Suprapubic skin (tissue), 4 donors: Measurements from ENCODE around the gene HINT1. TPM values are rescaled to one million over a fixed set of nuclear protein-coding genes. Genes with fewer than 3 reads are reported as not detected.
"Not testable (repeated sequence)": the region's sequence is repeated elsewhere in the genome, so short reads cannot be mapped to it uniquely, and the experiment has no call there.

ENCODE experiments used
- DNase-seq, 2 donors: peaks; one replicate each; pipeline ENCODE4 v3.0.0-alpha.2; 2019; ENCODE audit warnings: low spot score in 2 of 2
- H3K27ac ChIP-seq: fragments of 200-600 bp; sonication (generic); one replicate; pipeline ENCODE4 v1.5.1; 2019
- H3K27me3 ChIP-seq: fragments of 200-600 bp; sonication (generic); one replicate; pipeline ENCODE4 v1.5.1; 2019
- H3K36me3 ChIP-seq: fragments of 200-600 bp; sonication (generic); one replicate; pipeline ENCODE4 v1.5.1; 2019
- H3K4me1 ChIP-seq: fragments of 200-600 bp; sonication (generic); one replicate; pipeline ENCODE4 v1.5.1; 2019
- H3K4me3 ChIP-seq: fragments of 200-600 bp; sonication (generic); one replicate; pipeline ENCODE4 v1.5.1; 2019; ENCODE audit warnings: mild to moderate bottlenecking
- H3K9me3 ChIP-seq: fragments of 200-600 bp; sonication (generic); one replicate; pipeline ENCODE4 v1.5.1; 2019
- CTCF ChIP-seq, 2 donors: fragments of 200-600 bp in 1 of 2; fragments of 450-650 bp in 1 of 2; sonication (generic) in 1 of 2; IDR thresholded peaks; one replicate each; pipeline ENCODE4 v1.5.1; 2016 to 2019; ENCODE audit warnings: antibody characterized with exemption in 2 of 2, mild to moderate bottlenecking in 1 of 2, moderate library complexity in 1 of 2
- EP300 ChIP-seq: sonication (generic); formaldehyde crosslinking; IDR thresholded peaks from one replicate; pipeline ENCODE4 v1.6.1; 2017; ENCODE audit warnings: antibody characterized with exemption
- POLR2A ChIP-seq, 2 donors: fragments of 450-650 bp; IDR thresholded peaks; one replicate each; pipeline ENCODE4 v1.6.1; 2017; ENCODE audit warnings: antibody characterized with exemption in 2 of 2, mild to moderate bottlenecking in 2 of 2, moderate library complexity in 2 of 2
- POLR2AphosphoS5 ChIP-seq, 3 donors: sonication (generic); formaldehyde crosslinking; IDR thresholded peaks; one replicate each; pipeline ENCODE4 v1.6.1; 2017; ENCODE audit warnings: antibody characterized with exemption in 3 of 3
- WGBS: methylation state at CpG from one replicate; pipeline ENCODE4 v1.1.5; 2018; 5-methylcytosine and 5-hydroxymethylcytosine counted together
- total RNA-seq, 4 donors: library from RNA; depleted of rRNA; stranded (reverse); fragments of >200 nt; gene quantifications; one replicate each; pipeline ENCODE4 v1.1.0, GENCODE V29; 2016

The HINT1 gene
- total RNA-seq, 4 donors from 2014 or later, result 150 to 239 (median 206) TPM

GRCh38 chr5:131198625-131199024, 33.6 kb upstream of the HINT1 start:
- no peak for DNase-seq
- Histone ChIP-seq H3K27ac (no peak overlapping the region), H3K27me3 (no peaks in the 10 kb centered on the region), H3K9me3 (no peaks in the 10 kb centered on the region), H3K4me1 (no peaks in the 10 kb centered on the region), H3K4me3 (no peak overlapping the region), H3K36me3 (peaks cover 4% of the 10 kb centered on the region)
- TF ChIP-seq EP300 (no peak), POLR2A (IDR thresholded peaks at IDR 0.05) (no peak), CTCF (IDR thresholded peaks at IDR 0.05) (no peak), POLR2AphosphoS5 (IDR thresholded peaks at IDR 0.05) (no peak)
- WGBS, result 97% methylated on average over 5 of the region's 5 CpGs

GRCh38 chr5:131196331-131196730, 31.3 kb upstream of the HINT1 start:
- no peaks in the 10 kb centered on the region for H3K4me1 ChIP-seq
- no peak for TF ChIP-seq CTCF (IDR thresholded peaks at IDR 0.05)
- TF ChIP-seq EP300, result no peak
- no peak for TF ChIP-seq POLR2AphosphoS5 (IDR thresholded peaks at IDR 0.05)
- no peak for TF ChIP-seq POLR2A (IDR thresholded peaks at IDR 0.05)
- no peak overlapping the region for H3K4me3 ChIP-seq
- H3K27ac ChIP-seq, result no peak overlapping the region
- H3K36me3 ChIP-seq, result peaks cover 4% of the 10 kb centered on the region
- no peaks in the 10 kb centered on the region for H3K27me3 ChIP-seq
- 83% methylated on average over 4 of the region's 4 CpGs for WGBS
- no peaks in the 10 kb centered on the region for H3K9me3 ChIP-seq
- DNase-seq, result no peak

- Histone ChIP-seq H3K4me3 (no peak overlapping the region), H3K4me1 (no peaks in the 10 kb centered on the region), H3K27me3 (no peaks in the 10 kb centered on the region), H3K9me3 (no peaks in the 10 kb centered on the region), H3K36me3 (peaks cover 4% of the 10 kb centered on the region), H3K27ac (no peak overlapping the region)
- DNase-seq, result no peak
- TF ChIP-seq EP300 (no peak), POLR2A (IDR thresholded peaks at IDR 0.05) (no peak), CTCF (IDR thresholded peaks at IDR 0.05) (no peak), POLR2AphosphoS5 (IDR thresholded peaks at IDR 0.05) (no peak)
Observed at GRCh38 chr5:131195696-131196095, 30.6 kb upstream of the HINT1 start.

GRCh38 chr5:131194725-131195124, 29.7 kb upstream of the HINT1 start:
- peaks cover 4% of the 10 kb centered on the region for H3K36me3 ChIP-seq
- no peaks in the 10 kb centered on the region for H3K9me3 ChIP-seq
- WGBS, result 89% methylated on average over 5 of the region's 5 CpGs
- H3K27me3 ChIP-seq, result no peaks in the 10 kb centered on the region
- H3K4me1 ChIP-seq, result no peaks in the 10 kb centered on the region
- no peak overlapping the region for H3K4me3 ChIP-seq
- DNase-seq, result no peak
- no peak overlapping the region for H3K27ac ChIP-seq
- TF ChIP-seq POLR2A (IDR thresholded peaks at IDR 0.05), result no peak
- no peak for TF ChIP-seq CTCF (IDR thresholded peaks at IDR 0.05)
- no peak for TF ChIP-seq EP300
- no peak for TF ChIP-seq POLR2AphosphoS5 (IDR thresholded peaks at IDR 0.05)

- WGBS, result 90% methylated on average over 7 of the region's 7 CpGs
- not testable (repeated sequence) for H3K27ac ChIP-seq, H3K4me3 ChIP-seq, DNase-seq, H3K4me1 ChIP-seq, H3K36me3 ChIP-seq, H3K9me3 ChIP-seq, H3K27me3 ChIP-seq
Observed at GRCh38 chr5:131193897-131194296, 28.8 kb upstream of the HINT1 start.

- Histone ChIP-seq H3K27me3 (no peaks in the 10 kb centered on the region), H3K27ac (no peak overlapping the region), H3K4me1 (no peaks in the 10 kb centered on the region), H3K9me3 (no peaks in the 10 kb centered on the region), H3K36me3 (peaks cover 9% of the 10 kb centered on the region), H3K4me3 (no peak overlapping the region)
- TF ChIP-seq CTCF (IDR thresholded peaks at IDR 0.05), result no peak
- TF ChIP-seq POLR2AphosphoS5 (IDR thresholded peaks at IDR 0.05), result no peak
- no peak for TF ChIP-seq POLR2A (IDR thresholded peaks at IDR 0.05)
- TF ChIP-seq EP300, result no peak
- DNase-seq, result no peak
- WGBS, result 62% methylated on average over 2 of the region's 2 CpGs
Observed at GRCh38 chr5:131193106-131193505, 28.1 kb upstream of the HINT1 start.
